CD4-positive, alpha-beta T cell treated with Interleukin-17A for 1 hour (primary cell): ENCODE results near the gene HIRA.
"Not testable (repeated sequence)": the region's sequence is repeated elsewhere in the genome, so short reads cannot be mapped to it uniquely, and the experiment has no call there.

ENCODE experiments used
- DNase-seq: peaks from one replicate; pipeline ENCODE4 v3.0.0-alpha.2; 2020

The HIRA gene

DNA sequence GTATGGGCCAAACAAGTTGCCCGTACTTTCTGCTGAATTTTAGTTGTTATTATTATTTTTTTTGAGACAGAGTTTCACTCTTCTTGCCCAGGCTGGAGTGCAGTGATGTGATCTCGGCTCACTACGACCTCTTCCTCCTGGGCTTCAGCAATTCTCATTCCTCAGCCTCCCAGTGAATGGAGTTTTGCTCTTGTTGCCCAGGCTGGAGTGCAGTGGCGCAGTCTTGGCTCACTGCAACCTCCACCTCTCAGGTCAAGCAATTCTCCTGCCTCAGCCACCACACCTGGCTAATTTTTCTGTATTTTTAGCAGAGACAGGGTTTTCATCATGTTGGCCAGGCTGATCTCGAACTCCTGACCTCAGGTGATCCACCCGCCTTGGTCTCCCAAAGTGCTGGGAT is 125.0 kb downstream of the HIRA start:
- not testable (repeated sequence) for DNase-seq

DNA sequence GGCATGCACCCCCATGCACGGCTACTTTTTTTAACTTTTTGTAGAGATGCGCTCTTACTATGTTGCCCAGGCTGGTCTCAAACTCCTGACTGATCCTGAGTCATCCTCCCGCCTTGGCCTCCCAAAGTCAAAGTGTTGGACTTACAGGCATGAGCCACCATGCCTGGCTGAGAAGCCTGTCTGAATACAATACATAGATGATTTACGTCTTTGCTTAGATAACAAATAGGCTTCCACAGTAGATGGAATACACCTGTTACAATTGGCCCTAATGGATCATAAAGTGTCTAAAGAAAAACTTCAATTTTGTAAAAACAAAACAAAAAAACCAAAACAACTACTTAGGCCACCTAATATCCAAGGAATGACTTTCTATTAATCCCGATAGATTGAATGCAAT is 127.0 kb downstream of the HIRA start:
- DNase-seq, result no peak

DNA sequence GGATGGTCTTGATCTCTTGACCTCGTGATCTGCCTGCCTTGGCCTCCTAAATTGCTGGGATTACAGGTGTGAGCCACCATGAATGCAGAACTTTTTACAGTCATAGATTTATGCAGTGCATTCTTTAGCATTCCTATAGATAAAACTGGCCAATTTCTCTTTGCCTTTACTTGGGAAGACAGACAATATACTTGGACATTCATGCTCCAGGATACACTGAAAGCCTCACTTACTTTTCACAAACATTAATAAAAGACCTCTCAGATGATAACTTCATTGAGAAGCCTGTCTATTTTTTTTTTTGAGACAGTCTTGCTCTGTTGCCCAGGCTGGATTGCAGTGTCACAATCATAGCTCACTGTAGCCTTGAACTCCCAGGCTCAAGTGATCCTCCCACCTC is 127.7 kb downstream of the HIRA start:
- DNase-seq, result no peak

GRCh38 chr22:19295733-19296132 is 135.8 kb downstream of the HIRA start:
- no peak for DNase-seq

GRCh38 chr22:19292458-19293230 is 138.9 kb downstream of the HIRA start:
- no peak for DNase-seq

DNA sequence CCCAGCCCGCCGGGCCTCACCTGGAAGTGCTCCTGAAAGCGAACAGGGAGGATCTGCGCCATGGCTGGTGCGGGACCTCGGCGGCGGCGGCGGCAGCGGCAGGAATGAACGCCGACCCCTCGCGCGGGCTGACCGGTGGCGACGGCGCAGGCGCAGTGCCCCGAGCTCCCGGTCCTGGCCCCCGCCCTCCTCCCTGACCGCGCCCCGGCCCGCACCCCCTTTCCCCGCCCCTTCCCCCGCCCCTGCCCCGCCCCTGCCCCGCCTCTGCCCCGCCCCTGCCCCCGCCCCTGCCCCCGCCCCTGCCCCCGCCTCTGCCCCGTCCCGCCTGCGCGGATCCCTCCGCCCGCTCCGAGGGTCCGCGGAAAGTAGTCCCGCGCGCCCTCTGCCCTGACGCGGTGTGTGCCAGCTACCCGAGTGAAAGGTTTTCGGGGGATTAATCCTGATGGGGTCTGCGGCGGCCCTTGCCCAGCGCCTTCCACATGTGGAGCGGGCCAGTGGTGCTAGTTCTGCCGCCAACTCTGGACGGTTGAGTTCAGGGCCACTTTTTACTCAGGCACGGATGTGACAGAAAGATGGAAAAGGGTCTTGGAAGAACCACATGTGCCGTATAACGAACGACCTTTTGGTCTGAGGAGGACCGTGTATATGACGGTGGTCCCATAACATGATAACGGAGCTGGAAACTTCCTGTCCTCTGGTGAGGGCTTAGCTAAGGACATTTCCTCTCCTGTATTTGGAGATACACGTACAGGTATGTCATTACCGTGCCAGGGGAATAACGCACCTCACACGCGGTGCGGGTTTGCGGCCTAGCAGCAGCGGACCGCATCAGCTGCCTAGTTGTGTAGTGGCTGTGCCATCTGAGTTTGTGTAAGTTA is 139.7 kb downstream of the HIRA start, which contains the start of gene CLTCL1:
Gene CLTCL1, minus strand, starts transcription at position 140 of the 878 bp plus-strand sequence. Its CDS starts 78 bp downstream, at position 62.
- DNase-seq, result peak; percentile 80

DNA sequence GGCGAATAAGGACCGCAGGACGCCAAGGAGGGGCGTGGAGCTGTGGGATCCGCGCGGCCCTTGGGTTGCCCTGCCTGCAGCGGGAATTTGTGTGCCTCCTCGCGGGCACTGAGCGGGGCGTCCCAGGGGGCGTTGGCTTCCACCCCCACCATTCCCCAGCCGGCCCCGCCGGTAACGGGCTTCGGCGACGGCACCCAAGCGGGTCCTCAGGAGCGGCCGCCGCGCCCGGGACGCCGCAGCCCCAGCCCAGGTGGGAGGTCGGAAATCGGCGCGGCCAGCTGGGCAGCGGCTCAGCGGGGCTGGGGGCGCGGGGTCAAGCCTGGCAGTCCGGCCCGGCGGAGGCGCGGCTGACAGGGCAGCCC is 140.3 kb downstream of the HIRA start:
- peak; percentile 21 for DNase-seq

DNA sequence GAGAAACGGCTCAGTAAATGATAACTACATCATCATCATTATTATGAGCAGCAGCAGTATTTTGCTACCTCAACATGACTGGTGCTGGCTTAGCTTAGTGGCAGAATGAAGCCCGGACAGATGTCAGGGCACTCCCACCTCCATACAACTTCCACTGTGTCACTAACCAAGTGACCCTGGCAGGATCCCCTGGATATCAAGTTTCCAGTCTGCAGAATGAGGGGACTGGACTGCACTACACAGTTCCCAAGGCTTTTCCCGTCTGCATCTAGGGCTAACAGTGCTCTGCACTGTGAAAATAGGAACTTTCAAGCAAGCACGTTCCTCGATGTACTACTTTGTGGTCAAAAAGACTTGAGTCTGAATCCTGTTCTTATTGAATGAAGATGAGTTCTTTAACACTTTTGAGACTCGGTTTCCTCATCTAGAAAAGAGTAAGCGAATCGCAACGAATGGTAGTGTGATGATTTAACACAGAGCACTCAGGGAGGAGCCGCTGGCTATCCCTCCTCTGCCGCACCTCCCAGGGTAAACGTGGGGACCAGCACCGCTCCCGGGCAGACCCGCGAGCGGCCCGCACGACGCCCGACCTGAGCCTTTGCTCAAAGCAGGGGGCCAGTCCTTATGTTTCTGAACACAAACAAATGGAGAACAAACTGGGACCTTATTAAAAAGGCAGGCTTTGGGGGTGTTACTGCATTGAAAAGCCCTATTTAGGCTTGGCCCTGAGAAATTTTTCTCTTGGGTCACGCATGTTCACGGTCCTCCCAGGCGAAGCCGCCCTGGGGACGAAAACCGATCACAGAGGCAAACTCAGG is 140.9 kb downstream of the HIRA start:
- DNase-seq, result peak; percentile 5

- peak; percentile 20 for DNase-seq
Observed at GRCh38 chr22:19289475-19290161, 141.9 kb downstream of the HIRA start.

DNA sequence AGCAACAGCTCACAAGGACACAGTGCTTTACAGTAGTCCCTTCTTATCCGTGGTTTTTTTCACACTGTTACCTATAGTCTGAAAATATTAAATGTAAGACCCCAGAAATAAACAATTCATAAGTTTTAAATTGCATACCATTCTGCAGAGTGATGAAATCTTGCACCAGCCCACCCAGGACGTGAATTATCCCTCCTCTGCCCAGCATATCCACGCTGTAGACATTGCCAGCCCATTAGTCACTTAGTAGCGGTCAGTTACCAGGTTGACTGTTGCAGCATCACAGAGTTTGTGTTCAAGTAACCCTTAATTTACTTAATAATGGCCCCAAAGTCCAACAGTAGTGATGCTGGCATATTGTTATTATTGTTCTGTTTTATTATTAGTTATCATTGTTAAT is 143.6 kb downstream of the HIRA start:
- DNase-seq, result no peak

DNA sequence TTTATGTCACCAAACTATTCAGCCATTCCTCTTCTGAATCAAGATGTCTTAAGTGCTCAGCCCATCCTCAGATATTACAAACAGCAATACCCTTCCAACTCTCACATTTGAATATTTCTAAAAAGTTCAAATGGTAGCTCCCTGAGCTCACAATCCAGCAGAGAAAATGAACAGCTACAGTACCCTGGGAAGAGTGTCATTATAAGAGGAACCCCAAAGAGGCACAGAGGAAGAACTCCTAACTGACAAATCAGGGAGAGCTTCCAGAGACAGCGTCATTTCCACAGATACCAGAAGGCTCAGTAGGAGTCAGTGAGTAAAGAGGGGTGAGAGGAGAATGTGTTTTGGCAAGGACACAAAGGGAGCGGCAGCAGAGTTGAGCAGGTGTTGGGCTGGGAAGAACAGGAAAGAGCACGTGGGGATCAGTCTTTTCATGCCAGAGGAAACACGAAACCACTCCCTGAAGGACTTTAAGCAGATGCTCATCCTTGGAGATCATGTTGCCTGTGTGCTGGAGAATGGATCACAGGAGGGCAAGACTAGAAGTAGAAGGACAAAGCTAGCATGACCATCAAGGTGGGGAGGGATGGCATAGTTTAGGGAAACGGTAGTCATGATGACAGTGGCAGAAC is 144.3 kb downstream of the HIRA start:
- no peak for DNase-seq

- DNase-seq, result no peak
Observed at GRCh38 chr22:19285831-19286230, 145.7 kb downstream of the HIRA start.
